IMR-90 (cell line): Measurements from ENCODE around the gene ME1. TPM values are rescaled to one million over a fixed set of nuclear protein-coding genes. Genes with fewer than 3 reads are reported as not detected.

Source experiments
- ATAC-seq: fragments of 200-7000 bp; cut with Tn5 transposase; 2 replicates; pipeline ENCODE4 v1.9.1; 2020; ENCODE audit warnings: low read depth, mild to moderate bottlenecking, moderate library complexity
- BruUV-seq: library from RNA; stranded (reverse); fragments of 400-500 nt; replicated peaks from 2 replicates; lab custom pipeline; 2021; lab: Mats Ljungman, UMichigan
- CTCF ChIA-PET: fragments of 300-600 bp; formaldehyde crosslinking; extraction: SDS; loops from one replicate; lab custom pipeline; 2021; ENCODE audit warnings: antibody characterized with exemption; lab: Yijun Ruan, JAX
- POLR2A ChIA-PET: fragments of 300-600 bp; sonication (Branson Sonifier 250); formaldehyde crosslinking; loops from one replicate; lab custom pipeline; 2022; ENCODE audit warnings: antibody characterized with exemption; ENCODE audit not compliant: unreplicated experiment; lab: Charles Lee
- DNase-seq: peaks from one replicate; pipeline ENCODE4 v3.0.0; 2013
- H2AFZ ChIP-seq: replicated peaks from 2 replicates; pipeline ENCODE3; 2013; ENCODE audit warnings: low read length, mild to moderate bottlenecking; ENCODE audit not compliant: poor library complexity
- H2AK5ac ChIP-seq: 2 replicates; pipeline ENCODE4 v1.6.1; 2013; ENCODE audit warnings: low read depth, low read length, inconsistent platforms
- H2AK9ac ChIP-seq: replicated peaks from 2 replicates; pipeline ENCODE3; 2013; ENCODE audit warnings: mild to moderate bottlenecking, low read depth, low read length, moderate library complexity; ENCODE audit not compliant: poor library complexity
- H2BK120ac ChIP-seq: 2 replicates; pipeline ENCODE4 v1.6.1; 2013; ENCODE audit warnings: low read depth, low read length, inconsistent platforms
- H2BK15ac ChIP-seq: 3 replicates; pipeline ENCODE4 v1.6.1; 2013; ENCODE audit warnings: low read depth, low read length, inconsistent platforms
- H2BK20ac ChIP-seq: 2 replicates; pipeline ENCODE4 v1.6.1; 2013; ENCODE audit warnings: low read depth, mild to moderate bottlenecking, inconsistent platforms, low read length, moderate library complexity
- H2BK5ac ChIP-seq: 2 replicates; pipeline ENCODE4 v1.6.1; 2013; ENCODE audit warnings: mild to moderate bottlenecking, low read depth, low read length, inconsistent platforms; ENCODE audit not compliant: poor library complexity, severe bottlenecking
- H3K14ac ChIP-seq: replicated peaks from 2 replicates; pipeline ENCODE4 v1.6.1; 2013; ENCODE audit warnings: low read depth, low read length, inconsistent platforms
- H3K18ac ChIP-seq: 2 replicates; pipeline ENCODE4 v1.6.1; 2013; ENCODE audit warnings: low read depth, low read length, control low read depth
- H3K23ac ChIP-seq: 2 replicates; pipeline ENCODE4 v1.6.1; 2013; ENCODE audit warnings: low read depth, low read length, inconsistent platforms
- H3K27ac ChIP-seq: 2 replicates; pipeline ENCODE4 v1.5.1; 2013; ENCODE audit warnings: mild to moderate bottlenecking, control low read depth, low read length; ENCODE audit not compliant: insufficient read depth
- H3K27me3 ChIP-seq: 2 replicates; pipeline ENCODE4 v1.6.1; 2013; ENCODE audit warnings: low read length; ENCODE audit not compliant: control insufficient read depth, insufficient read depth
- H3K36me3 ChIP-seq: 2 replicates; pipeline ENCODE4 v1.6.1; 2013; ENCODE audit warnings: low read length, mixed read lengths; ENCODE audit not compliant: control insufficient read depth, insufficient read depth
- H3K4ac ChIP-seq: 2 replicates; pipeline ENCODE4 v1.6.1; 2013; ENCODE audit warnings: low read depth, low read length, inconsistent platforms
- H3K4me1 ChIP-seq: 2 replicates; pipeline ENCODE4 v1.6.1; 2013; ENCODE audit warnings: low read length, mixed read lengths; ENCODE audit not compliant: control insufficient read depth, insufficient read depth
- H3K4me2 ChIP-seq: 2 replicates; pipeline ENCODE4 v1.6.1; 2013; ENCODE audit warnings: low read depth, mild to moderate bottlenecking, control low read depth, low read length, moderate library complexity
- H3K4me3 ChIP-seq: 2 replicates; pipeline ENCODE4 v1.5.1; 2013; ENCODE audit warnings: low read depth, mild to moderate bottlenecking, control low read depth, low read length, moderate library complexity; ENCODE audit not compliant: insufficient read depth
- H3K56ac ChIP-seq: 2 replicates; pipeline ENCODE4 v1.6.1; 2013; ENCODE audit warnings: low read length, inconsistent platforms; ENCODE audit not compliant: insufficient read depth; ENCODE audit errors: extremely low read depth
- H3K79me1 ChIP-seq, 2 experiments: 2 replicates each; pipeline ENCODE4 v1.6.1; 2013; ENCODE audit warnings: low read length in 2 of 2, inconsistent platforms in 1 of 2, low read depth in 1 of 2
- H3K9ac ChIP-seq: 2 replicates; pipeline ENCODE4 v1.6.1; 2013; ENCODE audit warnings: low read depth, low read length, control low read depth
- H3K9me1 ChIP-seq: 2 replicates; pipeline ENCODE4 v1.6.1; 2013; ENCODE audit warnings: low read length, inconsistent platforms; ENCODE audit not compliant: insufficient read depth
- H3K9me3 ChIP-seq: 2 replicates; pipeline ENCODE4 v1.6.1; 2013; ENCODE audit warnings: low read length; ENCODE audit not compliant: control insufficient read depth, insufficient read depth
- H4K20me1 ChIP-seq: 2 replicates; pipeline ENCODE4 v1.6.1; 2013; ENCODE audit warnings: low read length, inconsistent platforms; ENCODE audit not compliant: insufficient read depth
- H4K5ac ChIP-seq: 2 replicates; pipeline ENCODE4 v1.6.1; 2013; ENCODE audit warnings: mild to moderate bottlenecking, low read depth, low read length, control low read depth
- H4K8ac ChIP-seq, 2 experiments: 2 replicates each; pipeline ENCODE4 v1.6.1; 2013; ENCODE audit warnings: low read depth in 2 of 2, low read length in 2 of 2, control low read depth in 1 of 2, inconsistent platforms in 1 of 2
- H4K91ac ChIP-seq: 2 replicates; pipeline ENCODE4 v1.6.1; 2013; ENCODE audit warnings: low read depth, low read length, inconsistent platforms; ENCODE audit not compliant: insufficient read depth
- CEBPB ChIP-seq: IDR thresholded peaks from 2 replicates; pipeline ENCODE4 v1.6.1; 2012; ENCODE audit warnings: low read depth, low read length, improper control_type of control experiment
- CHD1 ChIP-seq: IDR thresholded peaks from 2 replicates; pipeline ENCODE4 v1.6.1; 2012; ENCODE audit warnings: low read depth, low read length, improper control_type of control experiment
- CTCF ChIP-seq: conservative IDR thresholded peaks from 2 replicates; pipeline ENCODE4 v1.5.1; 2012; ENCODE audit warnings: mild to moderate bottlenecking, low read depth, low read length, improper control_type of control experiment
- FOS ChIP-seq: fragments of 150-350 bp; IDR thresholded peaks from 2 replicates; pipeline ENCODE4 v1.6.1; 2016; ENCODE audit warnings: low read depth, low read length
- MAFK ChIP-seq: IDR thresholded peaks from 2 replicates; pipeline ENCODE4 v1.6.1; 2012; ENCODE audit warnings: low read depth, low read length, improper control_type of control experiment
- MAZ ChIP-seq: IDR thresholded peaks from 2 replicates; pipeline ENCODE4 v1.6.1; 2012; ENCODE audit warnings: low read depth, mild to moderate bottlenecking, low read length, improper control_type of control experiment, moderate library complexity, borderline replicate concordance
- MXI1 ChIP-seq: IDR thresholded peaks from 2 replicates; pipeline ENCODE4 v1.6.1; 2012; ENCODE audit warnings: low read depth, mild to moderate bottlenecking, low read length, moderate library complexity, borderline replicate concordance
- NFE2L2 ChIP-seq: fragments of 150-350 bp; IDR thresholded peaks from 2 replicates; pipeline ENCODE4 v1.6.1; 2016; ENCODE audit warnings: low read depth, mild to moderate bottlenecking, low read length
- POLR2A ChIP-seq: IDR thresholded peaks from 2 replicates; pipeline ENCODE4 v1.6.1; 2012; ENCODE audit warnings: mild to moderate bottlenecking, low read depth, low read length
- RAD21 ChIP-seq: IDR thresholded peaks from 2 replicates; pipeline ENCODE4 v1.6.1; 2012; ENCODE audit warnings: low read length, improper control_type of control experiment
- RCOR1 ChIP-seq: IDR thresholded peaks from 2 replicates; pipeline ENCODE4 v1.6.1; 2012; ENCODE audit warnings: mild to moderate bottlenecking, low read length, improper control_type of control experiment; ENCODE audit not compliant: insufficient replicate concordance
- SMC3 ChIP-seq: fragments of 150-350 bp; IDR thresholded peaks from 2 replicates; pipeline ENCODE4 v1.6.1; 2016; ENCODE audit warnings: low read depth, mild to moderate bottlenecking, antibody characterized with exemption, low read length, moderate library complexity
- USF2 ChIP-seq: fragments of 150-350 bp; IDR thresholded peaks from 2 replicates; pipeline ENCODE4 v1.6.1; 2017; ENCODE audit warnings: mild to moderate bottlenecking, antibody characterized with exemption, low read length, low read depth
- WGBS, 2 experiments: methylation state at CpG; one replicate each; pipeline versions ENCODE4 v1.1.5 to v1.1.7; 2013; ENCODE audit warnings: missing lambda C conversion rate in 2 of 2; ENCODE audit not compliant: insufficient read length in 1 of 2; ENCODE audit errors: extremely low coverage in 2 of 2; 5-methylcytosine and 5-hydroxymethylcytosine counted together
- dilution Hi-C: fragments of 300-500 bp; cut with HindIII; formaldehyde crosslinking; loops from one replicate; pipeline ENCODE4 v1.14.3; 2018; ENCODE audit warnings: low sequenced_read_pairs; ENCODE audit not compliant: unreplicated experiment
- in situ Hi-C: fragments of 300-500 bp; cut with MboI; formaldehyde crosslinking; loops from 3 replicates; pipeline ENCODE4 v1.14.3; 2019; ENCODE audit warnings: low sequenced_read_pairs, inconsistent platforms, mixed read lengths
- intact Hi-C: fragments of 100-400 bp; cut with micrococcal nuclease; formaldehyde crosslinking; loops from 2 replicates; pipeline ENCODE4 v1.10.0; 2022
- polyA plus RNA-seq, 3 experiments: library from polyadenylated mRNA; depleted of rRNA; stranded (reverse); fragments of >200 nt; gene quantifications; 2 replicates each; pipeline ENCODE4 v1.2.3, GENCODE V29; 2012; ENCODE audit warnings: low replicate concordance in 1 of 3
- total RNA-seq: library from RNA; depleted of rRNA; stranded (reverse); fragments of >200 nt; gene quantifications from 2 replicates; pipeline ENCODE4 v1.2.3, GENCODE V29; 2012

ME1 gene
- total and polyA plus RNA-seq, 2 of the 4 experiments (the other 2 are of a cell fraction): 21.5 to 24.4 TPM

GRCh38 chr6:83474309-83474708, 43.5 kb upstream of the ME1 start:
- H3K14ac ChIP-seq: no peak overlapping the region
- H2AFZ ChIP-seq: no peak overlapping the region
- DNase-seq (peak; percentile 34), ATAC-seq (peak; percentile 48)
- in situ Hi-C loops (no loop called here), intact Hi-C loops (no loop called here), dilution Hi-C loops (no loop called here)
- peak overlapping the region; percentile 36; the same call in 1 of the 2 replicates for H3K4me2 ChIP-seq
- H2BK20ac ChIP-seq: no peak overlapping the region
- H2BK120ac ChIP-seq: no peak overlapping the region
- H2AK9ac ChIP-seq: no peak overlapping the region
- ChIA-PET POLR2A (no interaction called here), CTCF (interaction anchor here (0.7 kb wide), 1 partner anchor 270 kb away, joined by 3 read pairs; no protein-coding TSS in a partner anchor)
- H3K4me3 ChIP-seq: no peak overlapping the region
- TF ChIP-seq RAD21 (no peak), RCOR1 (no peak), USF2 (no peak), SMC3 (no peak), CHD1 (no peak), CEBPB (no peak), MAFK (no peak), MAZ (no peak), POLR2A (no peak), FOS (no peak), MXI1 (no peak), CTCF (no peak), NFE2L2 (no peak)
- no peak overlapping the region for H3K23ac ChIP-seq
- H2AK5ac ChIP-seq: no peak overlapping the region
- H3K36me3 ChIP-seq: no peaks in the 10 kb centered on the region
- no peaks in the 10 kb centered on the region for H3K9me3 ChIP-seq
- H3K79me1 ChIP-seq: no peaks in the 10 kb centered on the region
- no peak overlapping the region for H2BK5ac ChIP-seq
- no peaks in the 10 kb centered on the region for H3K4me1 ChIP-seq
- no peak overlapping the region for H3K4ac ChIP-seq
- H3K27me3 ChIP-seq: peaks cover 5% of the 10 kb centered on the region; the same call in 1 of the 2 replicates
- H3K27ac ChIP-seq: no peak overlapping the region
- H3K9ac ChIP-seq: no peak overlapping the region
- no peaks in the 10 kb centered on the region for H4K20me1 ChIP-seq
- no peak overlapping the region for H3K18ac ChIP-seq
- no peak overlapping the region for H3K56ac ChIP-seq
- no peaks in the 10 kb centered on the region for H3K9me1 ChIP-seq
- no TSS peak for BruUV-seq
- WGBS, 2 experiments: 30% methylated on average over 2 of the region's 4 CpGs; no CpG with 5 or more reads in 1 of the 2 experiments
- no peak overlapping the region for H4K8ac ChIP-seq
- no peak overlapping the region for H4K5ac ChIP-seq
- no peak overlapping the region for H2BK15ac ChIP-seq
- H4K91ac ChIP-seq: no peak overlapping the region
